HepG2 (cell line): ENCODE results near the gene PRKCD. TPM values are rescaled to one million over a fixed set of nuclear protein-coding genes. Genes with fewer than 3 reads are reported as not detected.

Experiments
- CENPBD1 ChIP-seq: sonication (generic); formaldehyde crosslinking; IDR thresholded peaks from 2 replicates; pipeline ENCODE4 v1.8.0; 2022; ENCODE audit warnings: missing genetic modification reagents, low read depth, mild to moderate bottlenecking, borderline replicate concordance
- GTF2F1 ChIP-seq: fragments of 150-350 bp; IDR thresholded peaks from 2 replicates; pipeline ENCODE4 v1.6.1; 2014; ENCODE audit warnings: low read length
- HDAC2 ChIP-seq: sonication (generic); formaldehyde crosslinking; IDR thresholded peaks from 2 replicates; pipeline ENCODE4 v1.4.0; 2020; ENCODE audit warnings: missing genetic modification reagents
- KLF13 ChIP-seq: sonication (generic); formaldehyde crosslinking; IDR thresholded peaks from 2 replicates; pipeline ENCODE4 v1.4.0; 2020; ENCODE audit warnings: mild to moderate bottlenecking, missing genetic modification reagents
- NCOR1 ChIP-seq: fragments of 200-600 bp; sonication (generic); IDR thresholded peaks from 2 replicates; pipeline ENCODE4 v1.7.0; 2017; ENCODE audit warnings: antibody characterized with exemption, low read length, borderline replicate concordance
- PRMT3 ChIP-seq: sonication (generic); formaldehyde crosslinking; IDR thresholded peaks from 2 replicates; pipeline ENCODE4 v1.8.1; 2022; ENCODE audit warnings: low read depth, mild to moderate bottlenecking, moderate library complexity, missing genetic modification reagents, borderline replicate concordance
- PTBP1 ChIP-seq: fragments of 200-400 bp; formaldehyde crosslinking; IDR thresholded peaks from 2 replicates; pipeline ENCODE4 v1.6.1; 2018; ENCODE audit warnings: low read length, low read depth; ENCODE audit not compliant: poor library complexity, severe bottlenecking
- SALL2 ChIP-seq: sonication (generic); formaldehyde crosslinking; IDR thresholded peaks from 2 replicates; pipeline ENCODE4 v1.8.1; 2023; ENCODE audit warnings: mild to moderate bottlenecking, missing genetic modification reagents, inconsistent platforms
- SIX4 ChIP-seq: sonication (generic); formaldehyde crosslinking; IDR thresholded peaks from 2 replicates; pipeline ENCODE4 v1.4.0; 2020; ENCODE audit warnings: missing genetic modification reagents
- SKIL ChIP-seq: sonication (generic); formaldehyde crosslinking; IDR thresholded peaks from 2 replicates; pipeline ENCODE4 v1.8.0; 2022; ENCODE audit warnings: missing genetic modification reagents, mild to moderate bottlenecking, moderate library complexity, borderline replicate concordance
- SNAI1 ChIP-seq: sonication (generic); formaldehyde crosslinking; IDR thresholded peaks from 2 replicates; pipeline ENCODE4 v1.5.0; 2020; ENCODE audit warnings: mild to moderate bottlenecking, missing genetic modification reagents, borderline replicate concordance
- SP140L ChIP-seq: sonication (generic); formaldehyde crosslinking; IDR thresholded peaks from 2 replicates; pipeline ENCODE4 v1.4.0; 2020; ENCODE audit warnings: missing genetic modification reagents, borderline replicate concordance
- TBP ChIP-seq: sonication (generic); formaldehyde crosslinking; IDR thresholded peaks from 2 replicates; pipeline ENCODE4 v1.5.0; 2020; ENCODE audit warnings: missing genetic modification reagents
- TEF ChIP-seq: sonication (generic); formaldehyde crosslinking; IDR thresholded peaks from 2 replicates; pipeline ENCODE4 v1.5.0; 2020; ENCODE audit warnings: missing genetic modification reagents
- TFE3 ChIP-seq: IDR thresholded peaks from 2 replicates; pipeline ENCODE4 v1.6.1; 2016
- ZBTB8A ChIP-seq: sonication (generic); formaldehyde crosslinking; IDR thresholded peaks from 2 replicates; pipeline ENCODE4 v1.4.0; 2020; ENCODE audit warnings: mild to moderate bottlenecking, low read depth, missing genetic modification reagents, borderline replicate concordance
- ZGPAT ChIP-seq: IDR thresholded peaks from 2 replicates; pipeline ENCODE4 v1.6.1; 2016; ENCODE audit warnings: mild to moderate bottlenecking
- ZMAT5 ChIP-seq: sonication (generic); formaldehyde crosslinking; IDR thresholded peaks from 2 replicates; pipeline ENCODE4 v1.5.0; 2020; ENCODE audit warnings: mild to moderate bottlenecking, low read depth, missing genetic modification reagents, borderline replicate concordance
- ZNF12 ChIP-seq: sonication (generic); formaldehyde crosslinking; IDR thresholded peaks from 2 replicates; pipeline ENCODE4 v1.5.0; 2020; ENCODE audit warnings: missing genetic modification reagents
- ZNF530 ChIP-seq: sonication (generic); formaldehyde crosslinking; IDR thresholded peaks from 2 replicates; pipeline ENCODE4 v1.5.0; 2020; ENCODE audit warnings: low read depth, mild to moderate bottlenecking, missing genetic modification reagents
- ZNF556 ChIP-seq: sonication (generic); formaldehyde crosslinking; IDR thresholded peaks from 2 replicates; pipeline ENCODE4 v1.4.0; 2020; ENCODE audit warnings: mild to moderate bottlenecking, missing genetic modification reagents, borderline replicate concordance
- ZNF563 ChIP-seq: sonication (generic); formaldehyde crosslinking; IDR thresholded peaks from 2 replicates; pipeline ENCODE4 v1.8.0; 2022; ENCODE audit warnings: mild to moderate bottlenecking, moderate library complexity, missing genetic modification reagents
- polyA plus RNA-seq, 8 experiments: library from polyadenylated mRNA; depleted of rRNA in 3 of 8; stranded (reverse) in 7 of 8; unstranded in 1 of 8; fragments of >200 nt; fragmentation: Illumina TruSeq in 4 of 8; extraction: Trizol in 4 of 8; gene quantifications; 2 replicates each; pipeline versions ENCODE4 v1.2.1 to v1.2.3, GENCODE V29; 2011 to 2016; ENCODE audit warnings: low read depth in 4 of 8, missing spikeins in 1 of 8, mixed read lengths in 1 of 8; ENCODE audit not compliant: insufficient read depth in 1 of 8
- total RNA-seq, 5 experiments: library from RNA; depleted of rRNA; stranded (reverse); fragments of >200 nt; fragmentation: Illumina TruSeq; extraction: Trizol; gene quantifications; 2 replicates each; pipeline ENCODE4 v1.2.3, GENCODE V29; 2016; ENCODE audit warnings: low read depth in 1 of 5

PRKCD gene
- total and polyA plus RNA-seq, 2 of the 13 experiments (the other 11 are each of a cell fraction or from before 2014, with no cell fraction given), result 1.6 to 40.7 TPM

- TF ChIP-seq ZNF563 (CRISPR knock-in tag), result no peak
- no peak for TF ChIP-seq TBP (CRISPR knock-in tag)
- 0 out of 2 replicates have a peak, but pooled peaks have one; percentile 30 for TF ChIP-seq ZNF556 (CRISPR knock-in tag)
- no peak for TF ChIP-seq PTBP1
- TF ChIP-seq SP140L (CRISPR knock-in tag), result no peak
- peak; percentile 46; the same call in 1 of the 2 replicates for TF ChIP-seq SALL2 (CRISPR knock-in tag)
- TF ChIP-seq GTF2F1, result no peak
- no peak for TF ChIP-seq ZNF530 (CRISPR knock-in tag)
- TF ChIP-seq CENPBD1, result no peak
- TF ChIP-seq SNAI1 (CRISPR knock-in tag), result no peak
- TF ChIP-seq TEF (CRISPR knock-in tag), result no peak
- no peak for TF ChIP-seq PRMT3 (CRISPR knock-in tag)
- TF ChIP-seq ZGPAT (CRISPR knock-in tag), result peak; percentile 37; the same call in 1 of the 2 replicates
- no peak for TF ChIP-seq ZMAT5
- TF ChIP-seq SKIL, result no peak
- no peak for TF ChIP-seq NCOR1
- no peak; the same call in 1 of the 2 replicates for TF ChIP-seq HDAC2 (CRISPR knock-in tag)
- TF ChIP-seq TFE3, result no peak
- peak; percentile 34; the same call in 1 of the 2 replicates for TF ChIP-seq ZNF12 (CRISPR knock-in tag)
- no peak for TF ChIP-seq KLF13 (CRISPR knock-in tag)
- no peak for TF ChIP-seq ZBTB8A (CRISPR knock-in tag)
- TF ChIP-seq SIX4 (CRISPR knock-in tag), result no peak
These were observed 34.9 kb downstream of the PRKCD start (continued) for GRCh38 chr3:53195602-53196574.
